ENCODE data around the gene PSG5.
"Not testable (repeated sequence)": the region's sequence is repeated elsewhere in the genome, so short reads cannot be mapped to it uniquely, and the experiment has no call there.

Gene PSG5

DNA sequence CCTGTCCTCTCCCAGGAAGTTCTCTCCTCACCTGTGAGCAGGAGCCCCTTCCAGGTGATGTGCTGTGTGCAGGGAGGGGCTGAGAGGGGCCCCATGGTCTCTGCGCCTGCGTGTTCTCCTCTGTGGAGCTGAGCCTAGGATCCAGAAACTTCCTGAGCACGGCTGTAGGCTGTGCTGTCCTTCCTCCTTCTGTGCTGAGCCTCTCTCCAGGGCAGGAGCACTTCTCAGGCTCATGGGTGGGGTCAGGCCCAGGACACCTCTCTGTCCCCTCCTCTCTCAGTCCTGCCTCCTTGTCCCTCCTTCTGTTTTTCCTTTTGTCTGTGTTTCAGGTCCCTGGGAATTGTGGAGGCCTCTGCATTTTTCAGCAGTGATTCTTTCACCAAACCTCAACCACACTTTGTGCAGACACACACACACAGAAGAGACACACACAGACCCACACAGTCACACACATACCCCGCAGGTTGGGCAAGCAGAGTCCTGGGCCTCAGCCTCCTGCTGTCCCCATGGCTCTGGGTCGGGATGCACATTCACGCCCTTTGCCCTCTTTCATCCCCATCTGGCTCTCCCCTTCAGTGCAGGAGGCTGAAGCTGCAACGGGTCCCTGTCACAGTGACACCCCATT, at the start of gene PSG5:
Gene PSG5 (minus strand): TSS at position 226 of the 625 bp plus-strand sequence. CDS start 131 bp downstream, at position 95.
- DNase-seq (ENCODE audit: low read depth), result not testable (repeated sequence)

DNA sequence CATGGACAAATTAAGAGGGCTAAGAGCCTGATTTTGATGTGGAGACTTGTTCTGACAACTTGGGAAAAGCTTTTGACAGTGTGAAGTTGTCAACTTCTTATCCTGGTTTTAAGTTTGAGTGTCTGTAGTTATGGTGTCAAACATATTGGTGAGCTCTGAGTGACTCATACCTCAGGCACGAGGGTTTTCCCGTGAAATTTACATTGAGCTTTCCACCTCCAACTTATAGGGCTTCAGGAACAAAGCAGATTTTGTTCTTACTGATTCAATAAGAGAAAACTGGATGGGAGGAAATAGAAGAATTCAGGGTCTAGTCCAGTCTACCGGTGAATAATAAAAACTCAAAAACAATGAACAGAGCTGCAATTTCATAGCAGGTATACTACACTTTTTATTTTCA, 49.4 kb upstream of the PSG5 start:
- DNase-seq (ENCODE audit: low read depth), result not testable (repeated sequence)

DNA sequence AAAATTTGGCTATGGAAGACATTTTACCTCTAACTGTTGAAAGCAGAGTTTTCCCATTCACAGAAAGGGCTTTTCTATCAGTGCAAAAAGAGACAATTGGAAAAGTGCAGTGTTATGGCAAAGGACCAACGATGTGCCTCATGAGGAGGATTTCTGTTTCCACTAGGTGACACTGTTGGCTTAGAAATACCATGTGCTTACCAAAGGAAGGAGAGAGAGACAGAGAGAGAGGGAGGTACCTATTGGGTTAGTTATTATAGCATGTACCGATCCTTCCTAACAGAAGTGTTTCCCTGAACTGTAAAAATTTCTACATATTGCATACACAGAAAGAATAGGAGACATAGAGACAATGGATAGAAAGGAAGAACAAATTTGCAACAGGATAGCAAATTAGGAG, 43.0 kb upstream of the PSG5 start:
- no peak for DNase-seq (ENCODE audit: low read depth)

DNA sequence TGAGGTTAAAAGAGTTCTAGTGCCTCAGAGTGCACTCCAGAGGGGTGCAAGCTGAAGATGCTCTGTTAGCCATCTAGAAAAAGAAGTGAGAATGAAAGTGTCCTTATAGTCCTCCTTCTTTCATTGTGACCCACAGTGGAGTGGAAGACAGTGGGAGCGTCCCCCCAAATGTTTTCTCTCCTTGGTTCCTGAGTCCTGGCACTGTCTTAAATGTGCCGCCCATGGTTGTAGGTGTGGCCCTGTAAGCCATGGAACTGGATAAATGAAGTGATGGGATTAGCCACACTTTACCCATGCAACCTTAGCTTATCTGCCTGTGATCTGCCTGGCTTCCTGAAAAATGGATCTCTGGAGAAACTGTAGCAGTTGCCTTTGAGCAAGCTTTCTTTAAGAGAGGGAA, 42.4 kb upstream of the PSG5 start:
- DNase-seq (ENCODE audit: low read depth), result not testable (repeated sequence)

DNA sequence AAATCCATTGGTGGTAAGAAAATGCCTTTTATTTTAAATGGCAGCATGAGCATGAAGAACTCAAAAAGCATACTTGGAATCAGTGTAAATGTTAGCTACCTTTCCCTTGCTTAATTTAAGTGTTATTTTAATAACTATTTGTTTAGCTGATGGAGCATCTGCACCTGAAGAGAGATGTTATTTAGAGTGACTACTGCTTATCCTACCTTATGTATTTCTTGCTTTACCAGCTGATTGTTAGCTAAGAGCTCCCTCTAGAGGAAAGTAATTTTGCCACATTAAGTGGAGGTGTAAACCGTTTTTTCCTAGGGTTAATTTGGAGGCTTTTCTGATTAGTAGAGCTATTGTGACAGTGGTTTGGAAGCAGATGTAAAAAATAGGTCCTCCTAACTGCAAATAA, 40.6 kb upstream of the PSG5 start:
- not testable (repeated sequence) for DNase-seq (ENCODE audit: low read depth)

DNA sequence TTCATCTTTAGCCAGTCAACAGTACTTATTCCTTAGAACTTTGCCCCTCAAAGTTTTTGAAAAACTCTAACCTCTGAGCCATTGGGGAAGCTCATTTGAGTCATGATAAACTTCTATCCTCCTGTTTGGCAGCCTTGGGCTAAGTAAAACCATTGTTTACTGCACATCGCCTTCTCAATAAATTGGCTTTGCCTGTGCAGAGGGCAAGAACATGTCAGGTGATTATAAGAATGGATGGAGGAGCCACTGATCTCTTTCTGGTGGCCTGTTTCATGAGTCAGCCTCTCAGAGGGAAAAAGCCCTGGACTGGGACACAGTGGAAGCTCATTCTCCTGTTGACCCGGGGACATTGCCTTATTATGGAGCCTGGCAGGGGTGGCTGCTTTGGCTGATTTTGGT, 38.5 kb upstream of the PSG5 start:
- DNase-seq (ENCODE audit: low read depth), result no peak

DNA sequence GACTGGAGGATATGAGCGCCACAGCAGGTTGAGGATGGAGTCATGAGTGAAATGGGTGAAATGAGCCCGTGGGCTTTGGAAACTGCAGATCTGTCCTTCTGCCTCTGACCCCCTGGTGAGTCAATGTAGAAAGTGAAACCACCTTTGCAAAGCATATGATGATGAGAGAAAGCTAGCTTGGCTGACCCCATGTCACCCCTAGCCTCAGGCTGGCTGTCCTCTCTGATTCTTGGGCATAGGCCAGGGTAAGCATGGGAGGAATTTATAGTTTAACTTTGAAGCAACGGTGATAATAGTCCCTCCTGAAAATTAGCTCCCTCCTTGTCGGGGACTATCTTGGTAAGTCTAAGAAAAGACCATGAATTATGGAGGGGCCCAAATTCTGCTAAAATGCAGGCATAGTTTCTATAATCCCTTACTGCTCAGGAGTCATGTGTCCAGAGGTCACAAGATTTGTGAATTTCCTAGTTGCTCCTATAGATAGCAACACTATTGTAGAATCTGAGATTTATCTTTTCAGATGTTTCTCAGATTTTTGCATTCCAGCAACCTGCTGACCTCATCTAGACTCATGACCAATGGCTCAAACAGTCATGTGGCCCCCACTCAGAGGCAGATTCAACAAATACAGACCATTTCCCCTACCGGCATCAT, 38.0 kb upstream of the PSG5 start:
- not testable (repeated sequence) for DNase-seq (ENCODE audit: low read depth)

DNA sequence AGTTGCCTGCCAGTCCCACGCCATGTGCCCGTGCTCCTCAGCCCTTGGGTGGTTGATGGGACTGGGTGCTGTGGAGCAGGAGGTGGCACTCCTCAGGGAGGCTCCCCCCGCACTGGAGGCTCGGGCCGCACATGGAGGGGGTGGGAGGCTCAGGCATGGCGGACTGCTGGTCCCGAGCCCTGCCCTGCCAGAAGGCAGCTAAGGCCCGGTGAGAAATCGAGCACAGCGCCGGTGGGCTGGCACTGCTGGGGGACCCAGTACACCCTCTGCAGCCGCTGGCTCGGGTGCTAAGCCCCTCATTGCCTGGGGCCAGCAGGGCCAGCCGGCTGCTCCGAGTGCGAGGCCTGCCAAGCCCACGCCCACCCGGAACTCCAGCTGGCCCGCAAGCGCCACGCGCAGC, 35.6 kb upstream of the PSG5 start:
- DNase-seq (ENCODE audit: low read depth), result not testable (repeated sequence)

DNA sequence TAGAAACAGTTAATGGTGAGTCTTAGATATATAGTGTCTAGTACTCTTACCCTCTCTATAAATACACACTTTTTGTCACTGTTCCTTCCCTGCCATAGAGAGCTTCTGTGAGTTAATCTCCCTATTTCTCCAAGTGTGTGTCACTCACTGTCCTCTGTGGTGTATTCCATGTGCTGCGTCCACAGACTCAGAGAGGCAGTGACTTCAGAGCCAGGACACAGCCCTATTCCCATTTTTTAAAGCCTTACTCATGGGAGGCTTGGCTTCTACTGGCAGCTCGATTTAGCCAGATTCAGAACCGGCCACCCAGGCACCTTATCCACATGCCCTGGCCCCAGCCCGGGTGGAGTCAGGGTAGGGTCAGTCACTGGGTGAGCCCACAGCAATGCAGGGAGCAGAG, 32.8 kb upstream of the PSG5 start:
- DNase-seq (ENCODE audit: low read depth), result not testable (repeated sequence)

DNA sequence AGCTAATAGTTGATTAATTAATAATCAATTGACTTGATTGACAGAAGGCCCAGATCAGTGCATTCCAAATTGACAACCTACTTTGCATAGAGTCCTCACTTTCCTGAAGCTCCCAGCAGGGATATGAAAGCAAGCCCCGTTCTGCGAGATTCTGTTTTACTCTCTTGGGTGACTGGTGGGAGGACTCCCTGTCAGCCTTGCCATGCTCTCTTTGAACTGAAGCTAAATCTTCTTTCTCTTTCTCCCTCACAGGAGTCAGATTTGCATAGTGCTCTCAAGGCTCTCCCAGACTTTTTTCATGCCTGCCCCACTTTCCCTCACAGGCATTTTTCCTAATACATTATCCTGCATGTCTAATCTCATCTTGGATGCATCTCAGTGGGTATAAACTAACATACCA, 29.5 kb upstream of the PSG5 start:
- DNase-seq (ENCODE audit: low read depth), result not testable (repeated sequence)

DNA sequence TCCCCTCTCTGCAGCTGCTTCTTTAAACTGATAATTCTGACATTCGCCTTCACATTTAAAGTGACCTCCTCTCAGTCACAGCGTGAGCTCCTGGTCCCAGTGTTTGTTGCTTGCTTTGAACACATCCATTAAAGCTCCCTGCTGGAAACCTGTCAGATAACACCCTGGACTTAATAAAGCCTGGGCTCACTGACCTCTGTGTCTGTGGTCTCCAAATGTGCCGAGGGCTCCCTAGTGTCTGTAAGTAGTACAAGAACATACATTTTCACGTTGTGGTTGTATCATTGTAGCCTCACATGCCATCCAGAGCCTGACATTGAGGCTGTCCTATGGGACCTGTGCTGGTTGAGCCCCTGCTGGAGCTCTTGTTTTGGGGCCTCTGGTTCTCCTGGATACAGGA, 21.7 kb upstream of the PSG5 start:
- DNase-seq (ENCODE audit: low read depth), result no peak

DNA sequence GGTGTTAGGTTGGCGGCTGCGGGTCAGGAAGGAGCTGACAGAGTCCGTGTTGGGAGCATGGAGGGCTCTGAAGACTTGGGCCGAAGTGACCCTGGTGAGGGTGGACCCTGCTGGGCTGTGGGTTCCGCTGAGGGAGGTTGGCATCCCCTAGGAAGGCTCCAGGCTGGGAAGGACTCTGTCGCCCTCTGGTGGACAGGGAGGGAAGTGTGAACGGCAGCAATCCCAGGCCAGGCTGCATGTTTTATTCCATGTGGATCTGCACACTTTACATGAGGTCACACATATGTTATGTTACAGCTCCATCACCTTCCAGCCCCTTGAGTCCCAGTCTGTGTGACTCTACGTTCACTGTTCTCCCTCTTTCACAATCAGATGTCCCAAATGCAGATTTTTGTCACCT, 20.8 kb upstream of the PSG5 start:
- not testable (repeated sequence) for DNase-seq (ENCODE audit: low read depth)

DNA sequence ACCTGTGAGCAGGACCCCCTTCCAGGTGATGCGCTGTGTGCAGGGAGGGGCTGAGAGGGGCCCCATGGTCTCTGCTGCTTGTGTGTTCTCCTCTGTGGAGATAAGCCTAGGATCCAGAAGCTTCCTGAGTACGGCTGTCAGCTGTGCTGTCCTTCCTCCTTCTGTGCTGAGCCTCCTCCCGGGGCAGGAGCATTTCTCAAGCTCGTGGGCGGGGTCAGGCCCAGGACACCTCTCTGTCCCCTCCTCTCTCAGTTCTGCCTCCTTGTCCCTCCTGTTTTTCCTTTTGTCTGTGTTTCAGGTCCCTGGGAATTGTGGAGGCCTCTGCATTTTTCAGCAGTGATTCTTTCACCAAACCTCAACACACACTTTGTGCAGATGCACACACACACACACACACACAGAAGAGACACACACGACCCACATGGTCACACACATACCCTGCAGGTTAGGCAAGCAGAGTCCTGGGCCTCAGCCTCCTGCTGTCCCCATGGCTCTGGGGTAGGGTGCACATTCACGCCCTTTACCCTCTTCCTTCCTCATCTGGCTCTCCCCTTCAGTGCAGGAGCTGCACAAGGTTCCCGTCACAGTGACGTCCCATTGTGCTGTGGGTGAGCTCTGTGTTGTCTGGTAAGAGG, 19.3 kb upstream of the PSG5 start, which contains the start of gene PSG4:
Gene PSG4 (minus strand): TSS at position 168 of the 635 bp plus-strand sequence. CDS start 102 bp downstream, at position 66.
- not testable (repeated sequence) for DNase-seq (ENCODE audit: low read depth)

DNA sequence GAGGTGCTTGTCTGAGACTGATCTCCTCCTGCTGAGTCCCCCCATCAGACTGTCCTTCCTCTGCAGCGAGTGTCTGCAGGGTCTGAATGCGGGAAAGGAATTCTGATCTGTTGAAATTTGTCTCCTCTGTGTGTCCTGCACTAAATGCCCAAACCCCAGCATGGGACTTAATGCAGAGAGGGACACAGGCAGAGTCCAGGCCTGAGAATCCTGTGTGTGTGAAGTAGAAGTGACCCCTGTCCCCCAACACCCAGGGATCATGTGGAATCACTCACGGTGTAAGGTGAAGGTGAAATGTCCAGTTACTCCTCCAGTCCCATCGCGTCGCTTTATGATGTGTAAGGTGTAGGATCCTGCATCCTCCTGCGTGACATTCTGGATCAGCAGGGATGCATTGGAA, 17.3 kb upstream of the PSG5 start:
- not testable (repeated sequence) for DNase-seq (ENCODE audit: low read depth)

DNA sequence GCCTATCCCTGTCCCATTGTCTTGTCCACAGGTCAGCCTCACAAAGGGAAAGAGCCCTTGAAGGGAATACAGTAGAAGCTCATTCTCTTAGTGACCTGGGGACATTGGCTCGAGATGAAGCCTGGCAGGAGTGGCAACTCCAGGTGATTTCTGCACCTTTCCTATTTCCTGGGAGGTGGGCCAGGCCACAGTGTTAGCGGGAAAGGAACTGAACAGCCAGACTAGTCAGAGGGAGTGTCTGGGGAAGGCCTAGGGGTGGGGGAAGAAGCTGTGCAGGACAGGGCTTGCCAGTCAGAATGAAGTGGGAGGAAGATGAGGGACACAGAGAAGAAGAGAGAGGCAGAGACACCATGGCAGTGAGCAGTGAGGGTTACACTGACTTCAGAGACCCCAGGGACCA, 15.6 kb upstream of the PSG5 start:
- DNase-seq (ENCODE audit: low read depth), result not testable (repeated sequence)

DNA sequence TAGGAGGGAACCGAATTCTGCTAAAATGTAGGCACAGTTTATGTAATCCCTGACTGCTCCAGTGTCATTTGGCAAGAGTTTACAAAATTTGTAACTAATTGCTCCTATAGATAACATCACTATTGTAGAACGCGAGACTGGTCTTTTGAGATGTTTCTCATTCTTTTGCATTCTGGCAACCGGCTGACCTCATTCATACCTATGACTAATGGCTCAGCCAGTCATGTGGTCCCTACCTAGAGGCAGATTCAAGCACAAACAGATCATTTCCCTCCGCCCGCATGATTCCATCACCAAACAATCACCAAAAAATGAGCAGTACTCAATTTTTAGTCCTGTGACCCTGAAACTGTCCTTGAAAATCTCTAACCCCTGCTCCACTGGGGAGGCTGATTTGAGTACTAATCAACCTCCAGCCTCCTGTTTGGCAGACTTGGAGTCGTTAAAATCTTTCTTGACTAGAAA, 15.0 kb upstream of the PSG5 start:
- DNase-seq (ENCODE audit: low read depth), result not testable (repeated sequence)

DNA sequence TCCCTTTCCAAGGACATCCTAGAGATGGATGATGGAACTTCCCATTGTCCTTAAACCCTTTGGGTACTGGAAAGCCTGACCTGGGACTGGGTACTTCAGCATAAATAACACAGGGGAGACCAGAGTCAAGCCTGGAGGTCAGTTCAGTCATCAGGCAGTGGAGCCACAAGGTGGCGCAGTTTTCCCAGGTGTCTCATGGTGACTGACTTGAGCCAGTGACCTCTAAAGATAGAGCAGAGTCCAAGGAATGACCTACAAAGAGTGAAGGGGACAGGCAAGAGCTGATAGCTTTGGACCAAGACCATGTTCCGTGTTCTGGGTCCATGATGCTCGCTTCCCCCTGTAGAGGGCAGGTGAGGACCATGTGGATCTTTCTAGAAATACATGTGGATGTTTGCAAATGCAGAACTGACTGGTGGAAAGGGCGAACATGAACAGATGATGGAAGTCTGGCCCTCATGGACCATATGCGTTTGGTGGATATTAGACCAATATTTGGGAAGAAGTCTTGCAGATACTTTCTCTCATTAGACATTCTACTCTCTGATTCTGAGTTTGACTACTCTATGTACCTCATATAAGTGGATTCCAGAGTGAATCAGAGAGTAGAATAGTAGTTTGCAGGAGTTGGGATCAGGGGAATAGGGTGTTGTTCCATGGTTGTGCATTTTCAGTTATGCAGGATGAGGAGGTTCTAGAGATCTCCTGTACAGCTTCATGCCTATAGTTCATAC, 12.5 kb upstream of the PSG5 start:
- DNase-seq (ENCODE audit: low read depth), result not testable (repeated sequence)

DNA sequence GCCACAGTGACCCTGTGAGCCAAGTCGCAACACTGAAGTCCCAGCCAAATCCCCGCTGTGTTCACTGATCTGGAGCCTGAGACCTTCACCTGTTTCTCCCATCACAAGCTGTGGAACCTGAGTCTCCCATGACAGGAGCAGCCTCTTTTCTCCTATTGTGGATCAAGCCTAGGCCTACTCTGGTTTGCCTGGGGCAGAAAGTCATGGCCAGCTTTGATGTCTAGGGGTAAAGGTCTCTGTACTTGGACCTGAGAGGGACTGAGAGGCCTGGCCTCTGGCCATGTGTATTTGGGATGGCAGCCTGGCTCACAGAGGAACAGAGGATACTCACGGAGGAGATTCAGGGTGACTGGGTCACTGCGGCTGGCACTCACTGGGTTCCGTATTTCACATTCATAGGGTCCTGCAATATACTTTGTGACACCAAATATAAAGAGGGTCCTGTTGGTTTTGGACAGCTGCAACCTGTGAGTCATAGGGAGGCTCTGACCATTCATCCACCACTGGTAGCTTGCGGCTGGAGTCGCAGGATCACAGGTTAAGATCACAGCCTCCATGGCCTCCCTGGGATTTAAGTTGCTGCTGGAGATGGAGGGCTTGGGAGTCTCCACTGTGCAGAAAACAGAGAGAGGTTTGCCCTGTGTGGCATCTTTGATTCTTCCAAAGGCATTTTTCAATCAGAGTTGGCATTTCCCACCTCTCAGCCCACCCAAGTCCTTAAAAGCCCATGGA, 11.5 kb upstream of the PSG5 start:
- DNase-seq (ENCODE audit: low read depth), result not testable (repeated sequence)

DNA sequence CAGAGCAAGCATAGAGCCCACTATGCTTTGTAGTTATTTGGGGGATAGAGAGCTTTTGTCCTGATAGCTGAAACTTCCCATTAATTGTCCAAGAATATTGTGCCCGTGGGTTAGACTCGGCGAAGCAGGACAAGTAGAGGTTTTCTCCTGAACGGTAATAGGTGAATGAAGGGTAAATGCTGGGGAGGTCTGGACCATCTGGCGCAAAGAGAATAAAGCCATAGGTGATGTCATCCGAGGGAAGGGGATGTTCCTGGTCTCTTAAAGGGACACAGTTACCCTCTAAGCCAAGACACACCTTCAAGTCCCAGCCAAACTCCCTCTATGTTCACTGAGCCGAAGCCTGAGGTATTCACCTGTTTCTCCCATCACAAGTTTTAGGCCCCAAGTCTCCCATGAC, 8.1 kb upstream of the PSG5 start:
- not testable (repeated sequence) for DNase-seq (ENCODE audit: low read depth)

DNA sequence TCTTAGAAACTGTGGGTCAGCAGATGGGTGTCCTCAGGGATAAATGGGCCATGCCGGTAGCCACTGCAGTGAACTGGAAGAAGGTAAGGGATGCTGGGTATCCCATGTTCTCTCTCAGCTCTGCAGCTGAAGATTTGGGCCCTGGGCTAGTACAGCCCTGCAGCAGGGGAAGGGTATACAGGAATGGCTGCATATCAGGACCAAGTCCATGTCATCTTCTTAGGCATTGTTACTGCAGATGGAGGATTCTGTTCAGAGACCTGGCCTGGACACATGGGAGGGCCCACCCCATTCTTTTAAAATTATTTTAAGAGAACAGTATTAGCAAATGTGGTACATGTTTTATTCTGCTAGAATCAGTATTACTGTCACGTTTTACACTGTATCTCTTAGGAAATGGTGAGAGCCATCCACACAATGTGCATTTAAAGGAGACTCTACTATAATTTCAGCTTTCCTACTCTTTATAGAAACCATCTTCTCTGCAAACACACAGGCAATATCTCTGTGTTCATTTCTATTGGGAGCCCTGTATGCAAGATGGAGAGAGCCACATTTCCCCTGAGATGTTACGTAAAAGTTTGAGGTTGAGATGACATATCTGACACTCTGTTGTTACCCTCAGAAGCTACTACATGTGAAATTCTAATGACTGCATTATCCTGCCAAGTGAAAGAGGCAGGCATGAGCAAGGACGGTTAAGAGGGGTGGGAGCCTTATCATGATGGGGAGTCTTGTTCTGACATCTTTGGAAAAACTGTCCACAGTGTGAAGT, 6.2 kb upstream of the PSG5 start:
- DNase-seq (ENCODE audit: low read depth), result not testable (repeated sequence)

DNA sequence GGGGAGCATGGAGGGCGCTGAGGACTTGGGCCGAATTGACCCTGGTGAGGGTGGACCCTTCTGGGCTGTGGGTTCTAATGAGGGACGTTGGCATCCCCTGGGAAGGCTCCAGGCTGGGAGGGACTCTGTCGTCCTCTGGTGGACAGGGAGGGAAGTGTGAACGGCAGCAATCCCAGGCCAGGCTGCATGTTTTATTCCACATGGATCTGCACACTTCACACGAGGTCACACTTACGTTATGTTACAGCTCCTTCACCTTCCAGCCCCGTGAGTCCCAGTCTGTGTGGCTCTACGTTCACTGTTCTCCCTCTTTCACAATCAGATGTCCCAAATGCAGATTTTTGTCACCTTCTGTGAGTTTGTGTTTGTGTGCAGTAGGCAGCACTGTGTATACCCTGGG, 1.8 kb upstream of the PSG5 start:
- DNase-seq (ENCODE audit: low read depth), result not testable (repeated sequence)

Data from T-helper 22 cell (primary cell).